Stimulated activated CD4-positive, alpha-beta T cell treated with anti-CD3 and anti-CD28 coated beads, Interleukin-12 subunit alpha, Interleukin-12 subunit beta, amount 100 ng/mL, for 48 hours (primary cell): ENCODE results near the gene THSD4.
"Not testable (repeated sequence)": the region's sequence is repeated elsewhere in the genome, so short reads cannot be mapped to it uniquely, and the experiment has no call there.

ENCODE experiments used
- DNase-seq, 3 donors: peaks; one replicate each; pipeline ENCODE4 v3.0.0-alpha.2; 2020; ENCODE audit warnings: low read depth in 2 of 3, low spot score in 1 of 3

THSD4 gene

DNA sequence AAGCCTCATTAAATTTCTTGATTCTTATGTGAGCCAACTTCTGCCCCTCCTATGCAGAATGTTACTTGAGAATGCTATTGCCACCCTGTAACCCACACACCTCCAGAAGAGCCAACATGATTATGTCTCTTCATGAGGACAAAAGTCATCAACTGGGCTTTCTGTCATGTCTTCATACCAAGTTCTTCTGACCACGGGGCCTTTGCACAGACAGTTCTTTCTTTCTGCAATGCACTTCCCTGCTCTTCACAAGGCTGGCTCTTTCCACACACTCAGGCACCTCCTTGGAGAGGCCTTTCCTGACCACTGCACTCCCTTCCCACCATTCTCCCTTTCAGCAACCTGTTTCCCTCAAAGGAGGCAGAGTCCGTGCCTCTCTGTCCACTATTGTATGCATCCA lies 587.2 kb downstream of the THSD4 start:
- DNase-seq: no peak

DNA sequence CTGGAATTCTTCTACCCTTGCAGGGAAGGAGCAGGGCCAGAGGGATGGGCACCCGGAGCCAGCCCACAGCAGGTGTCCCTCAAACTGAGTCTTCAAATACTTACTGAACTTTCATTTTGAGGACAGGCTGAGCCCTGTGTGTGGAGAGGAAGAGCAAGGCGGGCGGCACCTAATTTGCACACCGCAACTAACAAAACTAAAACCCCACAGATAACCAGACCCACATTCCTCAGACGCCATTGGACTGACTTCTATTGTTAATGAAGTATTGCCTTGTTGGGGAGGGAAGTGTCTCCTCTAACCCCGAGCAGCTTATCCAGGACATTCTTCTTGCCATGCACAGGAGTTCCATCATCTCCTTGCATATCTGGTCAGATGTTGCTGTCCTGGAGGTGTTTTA lies 589.9 kb downstream of the THSD4 start:
- no peak for DNase-seq

DNA sequence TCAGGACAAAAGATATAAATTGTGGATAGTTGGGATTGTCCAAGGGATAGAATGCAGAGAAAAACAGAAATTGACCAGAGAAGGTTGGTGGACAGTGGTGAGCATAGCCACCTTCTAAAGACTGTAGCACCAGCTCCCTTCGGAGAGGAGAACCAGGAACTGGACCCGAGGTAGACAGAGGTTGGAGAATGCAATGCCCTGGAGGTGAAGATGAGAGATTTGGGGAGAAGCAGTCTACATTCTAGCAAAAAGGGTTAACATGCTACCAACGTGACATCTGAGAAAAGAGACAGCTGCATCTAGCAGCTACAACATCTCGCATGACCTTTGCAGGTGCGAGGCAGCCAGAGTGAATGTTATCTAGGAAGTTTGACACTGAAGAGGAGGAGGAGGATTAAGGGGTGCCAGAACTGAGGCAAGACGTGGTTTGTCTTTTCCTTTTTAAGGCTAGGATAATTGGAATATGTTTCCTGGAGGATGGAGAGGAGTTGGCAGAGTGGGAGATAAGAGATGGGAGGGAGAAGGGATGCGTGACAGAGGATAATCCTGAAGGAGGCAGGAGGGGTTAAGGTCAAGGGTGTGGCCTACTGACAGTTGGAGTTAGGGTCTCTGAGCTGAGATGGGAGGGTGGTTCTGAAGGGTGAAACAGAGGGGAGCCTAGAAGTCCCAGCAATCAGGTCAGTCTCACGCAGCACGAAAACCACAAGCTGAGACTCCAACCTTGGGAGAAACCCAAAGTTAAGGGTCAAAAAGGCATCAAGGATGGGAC lies 591.4 kb downstream of the THSD4 start:
- DNase-seq: no peak

DNA sequence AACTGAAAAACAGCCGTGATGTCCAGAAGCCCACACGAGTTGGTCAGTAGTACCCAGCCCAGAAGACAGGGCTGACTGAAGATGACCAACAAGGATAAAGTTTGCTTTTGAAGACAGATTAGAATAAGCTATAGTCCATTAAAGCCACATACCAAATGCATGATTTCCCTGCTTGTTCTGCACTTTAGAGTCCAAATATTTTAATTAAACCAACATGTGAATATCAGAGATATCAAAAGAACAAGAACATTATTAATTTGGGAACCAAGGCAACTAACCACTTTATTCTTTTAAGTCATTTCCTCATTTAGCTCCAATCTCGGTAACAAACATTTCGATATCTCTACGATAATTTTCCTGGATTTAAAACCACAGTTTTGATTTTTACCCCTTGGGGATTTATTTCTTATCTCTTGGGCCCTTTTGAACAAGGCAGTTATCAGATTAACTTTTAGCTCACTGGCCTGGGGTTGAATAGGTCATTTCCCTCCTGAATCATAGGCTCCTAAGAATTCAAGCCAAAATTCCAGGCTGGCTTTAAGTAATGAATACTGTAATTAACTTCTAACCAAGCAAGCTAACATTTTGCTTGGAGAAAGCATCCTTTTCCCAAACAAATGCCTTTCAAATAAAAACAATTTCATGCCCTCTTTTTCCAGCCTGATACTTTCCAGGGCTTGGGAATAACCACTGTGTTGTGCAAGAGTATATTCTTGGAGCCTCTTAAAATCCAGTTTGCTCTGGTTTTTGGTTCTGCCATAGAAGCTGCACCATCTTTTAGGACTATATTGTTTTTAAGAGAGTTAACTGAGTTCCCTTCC lies 592.2 kb downstream of the THSD4 start:
- no peak for DNase-seq

DNA sequence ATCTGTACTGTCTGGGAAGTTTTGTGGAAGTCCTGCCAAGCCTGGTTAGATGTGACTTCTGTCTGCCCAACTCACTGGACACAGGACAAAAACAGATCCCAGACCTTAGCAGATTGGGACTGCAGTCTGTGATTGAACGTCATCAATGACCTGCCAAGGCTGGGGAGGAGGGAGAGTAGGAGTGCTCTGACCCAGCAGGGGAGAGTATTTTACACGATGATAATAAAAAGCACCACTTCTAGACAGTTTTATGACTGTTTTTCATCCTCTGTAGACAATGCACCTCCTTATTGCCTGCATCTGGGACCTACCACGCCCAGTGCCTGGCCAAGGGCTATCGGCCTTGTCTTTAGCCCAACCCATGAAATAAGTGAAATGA lies 592.8 kb downstream of the THSD4 start:
- no peak for DNase-seq

DNA sequence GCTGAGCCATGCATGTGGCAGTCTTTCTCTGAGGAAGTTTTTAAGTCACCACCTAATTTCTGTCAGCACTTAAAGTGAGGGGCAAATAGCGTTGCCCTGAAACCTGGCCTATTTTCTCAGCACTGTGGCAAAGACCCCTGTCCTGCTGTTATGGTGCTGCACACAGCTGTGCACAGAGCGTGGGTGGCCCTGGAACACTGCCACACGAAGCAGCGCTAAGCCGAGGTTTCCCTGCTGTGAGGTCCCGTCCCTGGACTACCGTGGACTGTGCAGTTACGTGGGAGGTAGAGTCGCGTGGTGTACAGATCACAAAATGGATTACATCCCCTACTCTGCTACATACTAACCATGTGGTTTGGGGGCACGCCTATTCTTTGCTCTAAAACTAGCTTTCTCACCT lies 593.5 kb downstream of the THSD4 start:
- no peak for DNase-seq

DNA sequence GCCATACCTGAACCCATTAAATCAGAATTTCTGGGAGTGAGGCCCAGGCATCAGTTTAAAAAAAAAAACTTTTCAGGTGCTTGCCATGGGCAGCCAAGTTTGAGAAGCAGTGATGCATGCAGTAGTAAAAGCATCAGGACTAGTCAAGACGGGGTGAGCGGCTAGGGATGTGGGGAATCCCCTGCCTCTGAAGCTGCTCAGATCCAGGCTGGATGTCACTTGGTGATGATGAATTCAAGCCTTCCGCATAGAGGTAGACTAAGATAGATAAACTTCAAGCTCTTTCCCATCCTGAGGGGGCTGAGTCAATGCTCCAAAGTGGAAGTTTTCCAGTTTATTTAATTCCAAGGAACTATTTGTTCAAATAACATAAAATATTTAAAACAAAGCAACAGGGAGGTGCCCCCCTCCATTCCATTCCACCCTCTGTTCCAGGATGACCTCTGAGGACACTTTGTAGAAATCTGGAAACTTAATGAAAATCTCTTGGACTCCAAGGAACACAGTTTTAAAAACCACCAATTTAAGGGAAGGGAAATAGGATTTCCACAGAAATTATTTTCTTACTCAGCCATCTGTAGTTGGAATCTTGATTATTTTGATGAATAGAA lies 594.6 kb downstream of the THSD4 start:
- no peak for DNase-seq

DNA sequence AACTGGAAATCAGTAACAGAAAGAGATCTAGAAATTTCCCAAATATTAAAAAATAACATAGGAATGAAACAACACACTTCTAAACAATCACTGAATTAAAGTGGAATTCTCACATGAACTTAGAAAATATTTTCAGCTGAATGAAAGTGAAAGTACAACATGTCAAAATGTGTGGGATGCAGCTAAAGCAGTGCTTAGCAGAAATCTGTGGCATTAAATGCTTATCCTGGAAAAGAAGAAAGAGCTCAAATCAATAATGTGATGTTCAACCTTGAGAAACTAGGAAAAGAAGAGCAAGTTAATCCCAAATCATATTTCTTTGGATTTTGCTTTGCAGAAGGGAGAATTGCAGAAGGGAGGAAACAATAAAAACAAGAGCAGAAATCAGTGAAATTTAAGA lies 596.9 kb downstream of the THSD4 start:
- DNase-seq: no peak

DNA sequence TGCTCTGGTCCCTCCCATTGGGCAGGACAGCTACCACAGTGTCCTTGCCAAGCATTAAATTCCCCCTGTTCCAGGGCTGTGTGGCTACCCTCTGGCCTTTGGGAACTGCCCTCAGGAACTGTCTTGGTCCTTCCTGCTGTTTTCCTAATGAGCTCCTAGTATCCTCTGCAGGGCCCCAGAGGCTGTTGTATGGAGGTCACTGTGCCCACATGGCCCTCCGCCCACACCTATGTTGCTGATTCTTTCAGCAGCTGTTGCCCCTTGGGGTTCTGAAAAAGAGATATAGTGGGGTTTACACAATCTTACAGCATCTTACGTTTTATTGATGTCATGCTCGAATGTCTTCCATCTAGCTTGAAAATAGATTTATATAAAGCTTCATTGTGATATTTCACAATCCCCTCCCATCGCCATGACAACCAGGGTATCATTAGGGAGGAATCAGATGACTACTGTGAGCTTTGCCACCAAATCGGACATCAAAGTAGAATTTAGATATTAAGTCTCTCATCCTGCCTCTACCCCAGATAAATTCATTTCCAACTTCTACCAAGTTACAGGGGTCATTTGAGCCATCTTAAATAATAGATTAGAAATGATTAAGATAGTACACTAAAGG lies 598.0 kb downstream of the THSD4 start:
- DNase-seq: no peak

DNA sequence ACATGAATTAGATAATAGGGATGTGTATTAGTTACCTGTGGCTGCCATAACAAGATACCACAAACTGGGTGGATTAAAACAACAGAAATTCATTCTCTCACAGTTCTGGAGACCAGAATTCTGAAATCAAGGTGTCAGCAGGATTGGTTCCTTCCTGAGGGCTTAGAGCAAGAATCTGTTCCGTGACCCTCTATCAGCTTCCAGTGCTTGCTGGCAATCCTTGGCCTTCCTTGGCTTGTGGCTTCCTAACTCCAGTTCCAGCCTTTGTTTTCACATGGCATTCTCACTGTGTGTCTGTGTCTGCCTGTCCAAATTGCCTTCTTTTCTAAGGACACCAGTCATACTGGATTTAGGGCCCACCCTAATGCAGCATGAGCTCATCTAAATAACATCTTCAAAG lies 600.6 kb downstream of the THSD4 start:
- no peak for DNase-seq

DNA sequence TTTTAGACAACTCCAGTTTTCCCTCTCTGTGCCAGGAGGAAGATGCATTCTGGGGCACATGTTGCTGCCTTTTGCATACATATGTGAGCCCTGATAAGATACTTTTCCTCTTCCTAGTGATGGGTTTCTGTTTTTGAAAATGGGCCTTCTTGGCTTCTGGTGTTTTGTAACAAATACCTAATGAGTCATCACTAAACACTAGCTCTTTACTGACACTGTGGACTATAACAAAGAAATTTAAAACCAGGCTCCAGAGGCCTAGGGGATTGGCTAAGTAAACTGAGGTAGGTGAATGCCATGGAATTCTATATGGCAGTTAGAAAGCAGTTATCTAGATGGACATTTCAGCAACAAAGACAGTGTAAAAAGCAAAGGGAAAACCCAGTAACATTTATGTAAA lies 601.7 kb downstream of the THSD4 start:
- no peak for DNase-seq

DNA sequence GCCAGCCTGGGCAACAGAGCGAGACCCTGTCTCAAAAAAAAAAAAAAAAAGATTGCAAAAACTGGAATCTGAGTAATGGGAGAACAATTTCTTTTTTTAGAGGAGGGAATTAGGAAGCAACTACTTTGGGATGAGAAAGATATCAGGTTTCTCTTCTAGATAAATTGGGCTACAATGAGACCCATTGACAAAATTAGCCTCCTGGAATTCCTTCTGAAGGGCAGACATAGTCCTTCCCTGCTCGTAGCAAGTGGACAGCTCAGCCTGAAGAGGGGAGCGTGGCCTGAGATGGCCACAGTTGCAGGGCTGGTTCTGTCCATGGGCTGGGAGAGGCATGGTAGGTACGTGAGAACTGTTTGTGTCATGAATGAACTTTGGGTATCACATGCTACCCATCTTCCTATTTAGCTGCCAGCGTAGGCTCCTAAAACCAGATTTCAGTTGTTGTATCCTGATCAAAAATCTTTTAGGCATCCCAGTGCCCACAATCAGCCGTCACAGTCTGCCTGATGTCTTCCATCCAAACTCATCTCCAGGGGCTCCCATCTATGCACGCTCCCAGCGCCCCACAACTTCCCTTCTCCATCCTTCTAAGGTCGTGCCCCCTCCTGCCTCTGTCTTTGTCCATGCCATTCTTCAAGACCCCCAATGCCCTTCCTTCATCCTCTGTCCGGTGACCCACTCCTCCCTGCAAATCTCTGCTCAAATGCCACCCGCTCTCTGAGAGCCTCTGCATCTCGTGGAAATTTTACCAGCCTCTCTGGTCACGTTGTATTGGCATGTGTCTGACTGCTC lies 603.0 kb downstream of the THSD4 start:
- no peak for DNase-seq

DNA sequence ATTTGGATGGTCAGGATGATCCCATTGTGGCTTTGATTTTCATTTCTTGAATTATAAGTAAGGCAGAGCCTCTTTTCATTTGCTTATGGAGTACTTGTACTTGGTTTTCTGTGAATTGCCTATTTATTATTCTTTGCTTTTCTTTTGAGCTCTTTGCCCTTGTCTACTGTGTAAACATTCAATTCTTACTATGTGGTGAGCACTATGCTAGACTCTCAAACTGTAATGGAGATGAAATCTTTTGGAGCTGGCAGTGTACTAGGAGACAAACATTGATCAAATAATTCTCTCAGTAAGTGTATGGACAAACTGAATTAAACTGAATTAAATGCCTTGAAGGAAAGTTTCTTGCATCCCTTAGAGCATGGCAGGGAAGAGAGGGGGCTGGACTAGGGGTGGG lies 608.1 kb downstream of the THSD4 start:
- no peak for DNase-seq

DNA sequence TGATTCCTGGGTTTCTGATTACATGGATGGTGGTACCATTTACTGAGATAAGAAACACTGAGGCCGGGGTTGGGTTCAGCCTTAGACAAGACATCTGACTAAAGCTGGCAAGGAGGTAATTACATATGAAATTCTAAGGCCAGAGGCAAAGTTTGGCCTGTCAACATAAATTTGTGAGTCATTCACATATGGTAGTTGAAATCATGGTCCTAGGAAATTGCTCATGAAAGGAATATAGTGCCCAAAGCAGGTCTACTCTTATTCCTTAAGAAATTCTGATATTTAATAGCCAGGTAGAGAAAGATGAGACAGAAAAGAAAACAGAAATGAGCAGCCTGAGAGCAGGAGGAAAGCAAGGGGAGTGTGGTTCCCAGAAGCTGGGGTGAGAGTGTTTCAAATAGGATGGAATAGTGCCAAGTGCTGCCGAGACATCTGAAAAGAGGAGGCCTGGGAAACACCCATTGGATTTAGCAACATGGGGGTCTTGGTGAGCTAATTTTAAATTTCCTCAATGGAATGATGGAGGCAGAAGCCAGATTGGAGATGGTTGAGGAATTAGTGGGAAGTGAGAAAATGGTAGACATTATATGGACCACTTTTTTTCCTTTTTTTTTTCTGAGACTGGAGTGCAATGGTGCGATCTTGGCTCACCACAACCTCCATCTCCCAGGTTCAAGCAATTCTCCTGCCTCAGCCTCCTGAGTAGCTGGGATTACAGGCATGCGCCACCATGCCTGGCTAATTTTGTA lies 610.1 kb downstream of the THSD4 start:
- not testable (repeated sequence) for DNase-seq

DNA sequence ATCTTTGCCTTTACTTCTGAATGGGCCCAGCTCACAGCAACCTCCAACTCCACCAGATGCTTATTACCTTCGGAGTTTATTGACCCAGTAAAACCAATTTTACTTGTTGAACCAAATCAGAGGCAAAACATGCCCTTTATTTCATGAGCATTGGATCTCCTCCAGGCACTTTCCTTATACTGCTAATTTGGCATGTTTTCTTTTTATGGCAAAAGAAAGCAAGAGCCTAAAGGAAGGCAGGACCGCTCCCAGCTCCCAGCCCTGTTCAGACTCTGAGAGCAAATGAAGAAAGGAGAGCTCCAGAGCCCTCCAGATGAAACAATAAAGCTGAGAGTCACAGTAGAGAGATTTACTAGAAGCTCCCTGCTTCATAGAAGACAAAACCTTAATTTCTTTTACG lies 613.6 kb downstream of the THSD4 start:
- no peak for DNase-seq

DNA sequence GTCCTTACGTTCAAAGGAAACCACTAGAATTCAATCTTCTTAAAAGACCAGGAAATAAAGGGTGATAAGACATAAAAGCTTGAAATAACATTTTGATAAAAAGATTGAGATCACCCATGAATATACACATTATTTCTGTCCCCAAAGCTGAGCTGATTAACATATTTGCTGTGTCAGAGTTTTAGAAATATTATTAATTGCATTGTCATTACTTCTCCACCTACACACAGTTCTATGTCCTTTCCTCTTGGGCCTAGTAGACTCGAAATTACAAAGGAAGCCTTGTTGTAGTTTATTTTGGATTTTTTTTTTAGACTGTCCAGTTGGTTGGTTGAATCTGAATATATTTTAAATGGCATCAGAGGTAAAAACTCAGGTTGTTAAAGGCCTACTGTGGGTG lies 614.0 kb downstream of the THSD4 start:
- no peak for DNase-seq

DNA sequence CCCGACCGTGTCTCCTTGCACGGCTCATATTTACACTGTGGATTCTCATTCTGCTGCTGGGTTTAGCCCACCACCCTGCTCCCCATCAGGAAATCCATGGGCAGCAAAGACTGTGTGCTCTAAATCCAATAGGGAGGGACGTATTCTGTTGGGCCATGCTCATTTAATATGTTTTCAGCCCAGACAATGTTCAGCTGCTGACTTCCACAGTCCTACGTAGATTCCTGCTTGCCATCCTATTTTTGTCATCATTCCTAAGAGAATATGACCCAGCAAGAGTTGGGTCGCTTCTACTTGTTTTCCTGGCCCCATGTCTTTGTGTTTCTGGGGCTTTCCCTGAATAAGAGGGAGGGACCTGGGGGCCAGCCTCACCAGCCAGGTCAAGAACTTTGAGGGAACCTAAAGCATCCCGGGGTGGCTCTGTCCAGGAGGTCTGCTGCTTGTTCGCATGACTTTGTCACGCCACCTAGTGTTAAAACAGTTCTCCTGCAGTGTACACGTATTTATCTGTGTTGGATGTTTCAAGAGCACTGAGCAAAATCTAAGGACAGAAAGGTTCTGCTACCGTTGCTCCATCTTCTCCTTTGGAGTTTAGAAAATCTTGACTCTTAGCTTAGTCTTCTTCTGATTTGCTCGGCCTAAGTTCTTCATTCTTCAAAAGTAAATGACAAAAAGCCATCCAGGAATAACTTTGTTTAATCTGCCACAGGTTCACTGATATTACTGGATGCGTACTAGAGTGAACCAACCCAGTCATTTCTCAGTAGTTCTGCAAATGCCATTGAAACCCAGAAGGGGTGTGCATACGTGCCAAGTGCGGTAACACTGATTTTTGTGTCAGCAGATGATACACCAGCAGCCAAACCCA lies 615.2 kb downstream of the THSD4 start:
- DNase-seq: peak in 2 of 3 donors; percentile 9 to 24

DNA sequence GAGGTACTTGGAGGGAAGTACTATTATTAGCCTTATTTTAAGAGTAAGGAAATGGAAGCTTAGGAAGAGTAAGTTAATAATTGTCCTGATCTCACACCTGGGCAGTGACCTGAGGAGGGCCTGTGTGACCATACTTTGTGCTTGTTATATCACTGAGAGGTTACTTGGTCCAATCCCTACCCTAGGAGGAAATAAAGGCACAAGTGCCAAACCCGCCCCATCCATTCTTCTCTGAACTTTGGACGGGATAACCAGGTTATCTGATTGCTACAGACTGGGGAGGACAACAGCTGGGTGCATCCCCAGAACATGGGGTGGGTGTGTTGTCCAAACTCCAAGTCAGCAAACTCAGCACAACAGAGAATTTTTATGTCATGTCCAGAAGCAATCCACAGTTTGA lies 617.4 kb downstream of the THSD4 start:
- DNase-seq: no peak

DNA sequence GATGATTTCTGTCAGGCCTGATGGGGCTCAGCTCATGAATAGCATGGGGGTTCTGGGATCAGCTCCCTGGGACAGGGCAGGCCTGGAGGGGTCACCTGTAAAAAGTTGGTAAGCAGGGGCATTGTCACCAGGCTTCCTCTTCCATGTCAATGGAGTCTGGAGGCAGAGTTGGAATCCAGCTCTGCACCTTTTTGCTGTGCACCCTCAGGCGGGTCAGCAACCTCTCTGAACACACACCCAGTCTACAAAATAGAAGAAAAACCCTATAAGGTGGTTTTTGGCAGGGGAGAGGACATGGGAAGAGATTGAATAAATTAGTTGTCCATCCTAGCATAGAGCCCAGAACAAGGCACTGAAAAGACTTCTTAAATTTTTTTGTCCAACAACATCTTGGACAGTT lies 617.9 kb downstream of the THSD4 start:
- no peak for DNase-seq
